C4-2B (cell line): ENCODE data around the gene PTPRN.
"Not testable (repeated sequence)": the region's sequence is repeated elsewhere in the genome, so short reads cannot be mapped to it uniquely, and the experiment has no call there.

ENCODE experiments used
- H3K27ac ChIP-seq: fragments of 450-650 bp; 2 replicates; pipeline ENCODE4 v1.5.1; 2017
- CTCF ChIP-seq: fragments of 450-650 bp; conservative IDR thresholded peaks from 2 replicates; pipeline ENCODE4 v1.5.1; 2017; ENCODE audit warnings: mild to moderate bottlenecking
- ZFX ChIP-seq: fragments of 450-650 bp; IDR thresholded peaks from 2 replicates; pipeline ENCODE4 v1.6.1; 2017

The PTPRN gene

GRCh38 chr2:219261024-219261855 is 48.0 kb downstream of the PTPRN start:
- TF ChIP-seq ZFX (no peak), CTCF (no peak)
- H3K27ac ChIP-seq = no peak overlapping the region

- H3K27ac ChIP-seq = not testable (repeated sequence)
These were observed 50.3 kb downstream of the PTPRN start for GRCh38 chr2:219258942-219259341.

- peak overlapping the region; percentile 84; the same call in 1 of the 2 replicates for H3K27ac ChIP-seq
- TF ChIP-seq ZFX (no peak), CTCF (no peak)
These were observed 54.5 kb downstream of the PTPRN start for GRCh38 chr2:219254590-219255201.

GRCh38 chr2:219253753-219254589 is 55.2 kb downstream of the PTPRN start, which contains the start of gene TUBA4A:
TUBA4A (minus strand) TSS chr2:219253918; CDS start chr2:219253858, 60 bp downstream.
- peak within 1 kb of the TSS; percentile 84 for H3K27ac ChIP-seq
- no peak for TF ChIP-seq ZFX
- no peak for TF ChIP-seq CTCF

GRCh38 chr2:219252900-219253752 is 56.1 kb downstream of the PTPRN start, which contains the start of gene TUBA4B:
TUBA4B (plus strand) TSS chr2:219253243; CDS start chr2:219253408, 165 bp downstream.
- TF ChIP-seq CTCF = no peak
- peak; percentile 41; the same call in 1 of the 2 replicates for TF ChIP-seq ZFX
- peak within 1 kb of the TSS; percentile 84 for H3K27ac ChIP-seq

- peak overlapping the region; percentile 84 for H3K27ac ChIP-seq
- no peak for TF ChIP-seq ZFX
- no peak for TF ChIP-seq CTCF
These were observed 56.7 kb downstream of the PTPRN start for GRCh38 chr2:219252570-219252899.

- peak overlapping the region; percentile 84 for H3K27ac ChIP-seq
- TF ChIP-seq ZFX = no peak
- no peak for TF ChIP-seq CTCF
These were observed 57.1 kb downstream of the PTPRN start for GRCh38 chr2:219252084-219252483.
